Hippocampal formation (tissue), 2 donors: ENCODE results near the gene MPV17L2.

Experiments used
- DNase-seq, 2 donors: peaks; one replicate each; lab custom pipeline; 2025; lab: John Stamatoyannopoulos, UW

MPV17L2 gene

DNA sequence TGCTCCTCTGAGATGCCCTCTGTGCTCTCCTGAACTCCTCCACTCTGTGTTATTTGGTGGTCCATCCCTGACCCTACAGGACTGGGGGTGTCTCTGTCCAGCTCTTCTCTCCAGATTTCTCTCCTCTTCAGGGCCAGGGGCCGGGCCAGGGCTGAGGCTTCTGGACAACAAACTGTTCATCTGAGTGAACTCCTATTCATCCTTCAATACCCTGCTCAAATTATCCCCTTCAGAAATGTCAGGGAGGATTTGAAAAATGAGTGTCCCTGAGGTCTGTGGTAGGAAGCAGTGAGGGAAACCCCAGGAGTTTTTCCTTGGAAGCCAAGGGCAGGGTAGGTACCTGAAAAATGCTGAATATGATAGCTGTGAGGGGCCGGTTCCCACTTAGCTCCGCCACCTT is 25.6 kb downstream of the MPV17L2 start:
- DNase-seq, result no peak

DNA sequence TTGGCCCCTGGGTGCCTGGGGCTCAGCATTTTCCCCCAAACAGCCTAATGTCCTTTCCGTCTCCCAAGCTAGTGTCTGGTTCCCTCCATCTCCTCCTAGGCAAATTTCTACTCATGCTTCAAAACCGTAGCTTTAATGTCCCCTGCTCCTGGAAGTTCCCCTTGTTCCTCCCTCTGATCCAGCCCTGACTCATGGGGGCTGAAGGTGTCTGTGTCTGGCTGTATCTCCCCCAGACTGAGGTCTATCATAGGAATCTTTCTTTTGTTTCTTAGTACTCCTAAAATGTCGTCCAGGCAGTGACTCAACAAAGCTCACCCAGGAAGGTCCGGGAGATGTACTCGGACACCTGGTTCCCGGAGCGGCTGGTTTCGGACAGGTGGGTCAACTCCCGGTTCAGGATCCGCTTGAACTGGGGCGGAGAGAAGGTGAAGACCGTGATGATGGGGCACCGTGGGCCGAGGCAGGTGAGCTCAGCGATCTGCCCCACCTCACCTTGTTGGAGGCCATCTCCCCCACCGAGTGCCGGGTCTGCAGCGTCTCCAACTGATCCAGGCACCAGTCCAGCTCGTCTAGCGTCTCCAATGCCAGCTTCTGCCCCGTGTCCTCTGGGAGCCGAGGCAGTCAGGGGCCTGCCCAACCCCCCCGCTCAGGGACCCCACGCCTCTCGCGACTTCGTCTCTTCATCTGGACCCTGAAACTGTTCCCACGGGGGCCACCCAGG is 27.1 kb downstream of the MPV17L2 start:
- DNase-seq, result no peak

DNA sequence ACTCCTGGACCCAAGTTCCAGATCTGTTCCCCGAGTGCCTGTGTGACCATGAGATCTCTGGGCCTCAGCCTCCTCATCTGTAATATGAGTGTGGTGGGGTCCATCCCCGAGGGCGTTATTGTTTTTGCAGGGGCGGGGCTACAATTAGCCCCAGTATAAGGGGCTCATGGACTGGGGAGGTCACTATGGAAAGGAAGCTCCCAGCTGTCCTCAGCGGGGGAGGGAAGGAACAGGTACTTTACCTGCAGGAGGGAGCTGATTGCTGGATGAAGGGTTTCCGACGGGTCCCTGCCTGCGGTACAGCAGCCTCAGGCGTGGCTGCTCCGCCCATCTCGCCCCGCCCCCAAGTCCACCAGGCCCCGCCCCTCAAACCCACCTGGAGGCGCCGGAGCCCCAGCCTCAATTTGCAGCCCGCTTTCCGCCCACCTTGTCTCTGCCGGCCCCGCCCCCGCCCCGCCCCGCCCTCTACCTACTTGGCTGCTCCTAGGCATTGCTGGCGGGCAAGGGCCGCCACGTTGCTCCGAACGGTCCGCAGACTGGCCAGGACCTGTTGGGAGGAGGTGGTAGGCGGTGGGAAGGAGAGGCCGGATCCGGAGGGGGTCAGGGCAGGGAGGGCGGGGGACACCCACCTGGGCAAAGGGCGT is 27.7 kb downstream of the MPV17L2 start:
- DNase-seq, result no peak

DNA sequence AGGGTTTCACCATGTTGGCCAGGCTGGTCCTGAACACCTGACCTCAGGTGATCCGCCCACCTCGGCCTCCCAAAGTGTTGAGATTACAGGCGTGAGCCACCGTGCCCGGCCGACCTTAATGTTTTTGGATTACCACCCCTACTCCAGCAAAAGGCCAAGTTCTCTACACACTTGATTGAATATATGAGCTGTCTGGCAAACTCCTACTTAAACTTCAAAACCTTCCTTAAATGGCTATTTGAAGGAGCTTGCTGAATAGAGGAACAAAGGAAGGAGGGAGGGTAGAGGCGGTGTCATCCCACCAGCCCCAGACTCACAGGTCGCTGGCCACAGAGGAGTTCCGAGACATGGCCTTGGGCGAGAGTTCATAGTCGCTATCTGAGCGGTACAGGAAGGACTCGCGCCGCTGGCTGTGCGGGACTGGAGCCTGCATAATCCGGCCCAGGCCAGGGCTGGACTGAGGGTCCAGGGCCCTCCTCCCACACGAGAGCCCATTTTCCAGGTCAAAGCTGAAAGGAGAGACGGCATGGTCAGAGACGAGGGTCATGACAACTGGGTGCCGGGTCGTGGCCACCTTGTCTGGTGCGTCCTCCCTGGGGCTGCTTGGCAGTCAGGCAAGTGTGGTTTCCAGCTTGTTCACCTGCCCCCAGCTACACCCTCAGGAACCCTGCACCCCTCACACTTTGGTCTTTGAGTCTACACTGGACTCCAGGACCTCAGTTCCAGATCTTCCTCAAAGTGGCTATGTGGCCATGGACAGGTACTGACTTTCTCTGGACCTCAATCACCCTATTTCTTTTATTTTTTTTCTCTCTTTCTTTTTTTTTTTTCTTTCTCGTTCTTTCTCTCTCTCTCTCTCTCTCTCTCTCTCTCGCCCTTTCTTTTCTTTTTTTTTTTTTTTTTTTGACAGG is 29.1 kb downstream of the MPV17L2 start:
- DNase-seq, result no peak

DNA sequence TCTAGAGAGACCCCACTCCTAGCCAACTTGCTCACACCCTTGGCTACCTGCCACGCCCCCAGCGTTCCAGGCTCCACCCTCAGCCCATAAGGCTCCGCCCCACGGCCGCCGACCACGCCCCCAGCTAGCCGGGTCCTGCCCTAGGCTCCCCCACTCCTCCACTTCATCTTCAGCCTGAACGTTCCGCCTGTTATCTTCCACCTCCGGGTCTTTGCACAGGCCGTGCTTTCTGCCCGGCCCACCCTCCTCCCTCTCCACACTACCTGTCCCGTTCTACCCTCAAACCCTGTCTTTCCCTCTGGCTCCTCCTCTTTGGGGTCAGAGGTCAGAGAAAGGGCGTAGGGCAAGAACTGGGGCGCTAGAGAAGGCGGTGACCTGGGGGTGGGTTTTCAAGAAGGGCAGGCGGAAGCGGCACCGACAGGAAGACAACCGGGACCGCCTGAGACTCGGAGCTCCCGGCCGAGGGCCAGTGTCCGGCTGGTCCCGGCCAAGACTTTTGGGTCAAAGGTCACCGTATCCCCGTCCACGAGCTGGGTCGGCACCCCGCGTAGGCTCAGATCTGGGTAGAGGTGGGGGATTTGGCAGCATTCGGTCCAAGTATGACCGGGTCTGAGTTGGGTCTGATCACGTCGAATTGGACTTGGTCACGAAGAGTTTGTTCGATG is 31.0 kb downstream of the MPV17L2 start:
- no peak for DNase-seq

DNA sequence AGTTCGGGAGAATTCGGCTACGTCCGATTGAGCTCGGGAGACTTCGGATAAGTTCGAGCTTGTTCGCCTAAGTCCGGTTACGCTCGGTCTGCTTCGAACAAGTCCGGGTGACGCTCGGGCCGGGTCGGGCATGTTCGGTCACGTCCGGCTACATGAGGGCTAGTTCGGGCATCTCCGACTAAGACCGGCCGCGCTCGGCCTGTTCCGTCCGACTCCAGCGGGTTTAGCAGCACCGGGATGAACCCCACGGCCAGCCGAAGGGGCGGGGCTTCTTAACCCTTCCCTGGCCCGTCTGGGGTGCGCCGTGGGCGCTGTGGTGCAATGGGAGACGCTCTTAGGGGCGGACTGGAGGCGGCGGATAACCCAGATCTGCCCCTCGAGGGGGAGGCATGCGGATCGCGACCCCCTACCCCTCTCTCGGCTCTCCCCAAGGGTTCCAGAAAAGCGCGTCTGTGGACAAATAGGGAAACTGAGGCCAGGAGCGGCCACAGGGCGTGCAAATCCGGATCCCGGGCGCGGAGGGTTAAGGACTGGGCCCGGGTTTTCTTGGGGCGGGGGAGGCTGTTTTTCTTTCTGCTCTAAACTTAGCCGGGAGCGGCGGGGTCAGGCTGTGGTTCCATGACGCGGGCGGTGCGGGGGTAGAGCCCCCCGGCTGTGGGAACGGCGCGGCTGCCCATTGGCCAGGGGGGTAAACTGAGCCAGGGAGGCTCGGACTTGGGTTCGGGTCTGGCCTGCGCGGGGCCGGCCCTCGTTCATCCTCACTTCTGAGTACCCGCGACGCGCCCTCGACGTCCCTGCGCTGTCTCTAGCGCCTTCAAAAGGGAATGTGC is 31.7 kb downstream of the MPV17L2 start:
- peak; percentile 62 to 89 for DNase-seq

DNA sequence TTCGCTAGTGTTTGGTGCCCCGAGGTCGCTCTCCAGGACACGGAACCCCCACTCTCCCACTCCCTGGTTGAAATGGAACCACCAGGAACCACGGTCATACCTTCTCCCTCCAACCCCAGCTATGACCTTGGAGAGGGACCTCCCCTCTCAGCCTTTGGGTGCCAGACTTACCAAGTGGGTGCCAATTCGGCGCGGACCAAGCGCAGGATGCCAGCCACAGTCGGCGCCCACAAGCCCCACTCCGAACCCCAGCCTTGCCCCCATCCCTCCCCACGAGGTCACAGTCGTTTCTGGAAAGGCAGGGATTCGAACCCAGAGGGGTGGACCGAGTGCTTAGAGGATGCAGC is 32.3 kb downstream of the MPV17L2 start:
- DNase-seq, result no peak

DNA sequence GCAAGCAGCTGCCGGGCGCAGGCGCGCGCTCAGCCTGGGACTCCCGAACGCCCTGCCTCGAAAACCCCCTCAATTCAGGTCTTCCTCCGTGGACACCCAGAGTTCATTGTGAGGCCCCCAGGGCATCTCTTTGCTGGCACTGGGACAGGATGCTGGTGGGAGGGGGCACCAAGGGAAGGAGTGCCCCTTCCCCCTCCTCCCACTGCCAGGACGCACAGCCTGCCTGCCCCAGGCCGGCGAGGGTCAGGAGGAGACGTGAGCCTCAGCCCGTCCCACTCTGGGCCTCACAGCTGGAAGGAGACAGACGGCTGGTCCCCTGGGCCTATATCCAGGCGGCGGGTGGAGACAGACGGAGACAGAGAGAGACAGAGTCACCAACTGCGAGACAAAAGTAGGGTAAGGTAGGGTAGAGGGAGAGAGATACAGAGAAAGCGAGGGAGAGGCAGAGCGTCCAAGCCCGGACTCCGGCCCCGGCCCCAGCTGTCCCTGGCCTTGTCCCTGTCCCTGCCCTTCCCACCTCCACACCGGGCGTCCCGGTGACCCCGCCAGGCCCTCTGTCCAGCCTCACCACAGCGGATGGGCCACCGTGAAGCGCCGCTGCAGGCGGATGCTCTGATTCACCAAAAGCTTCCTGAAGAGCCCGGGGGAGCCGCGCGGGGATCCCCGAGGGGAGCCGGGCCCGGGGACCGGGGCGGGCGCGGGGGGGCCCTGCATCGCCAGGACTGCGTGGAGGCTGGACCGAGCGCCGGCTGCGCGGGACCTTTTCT is 32.9 kb downstream of the MPV17L2 start, which contains the start of gene PDE4C:
TSS of gene PDE4C (minus strand) at position 737 of the 767 bp plus-strand sequence. CDS start at position 714, 23 bp downstream.
- DNase-seq, result no peak

DNA sequence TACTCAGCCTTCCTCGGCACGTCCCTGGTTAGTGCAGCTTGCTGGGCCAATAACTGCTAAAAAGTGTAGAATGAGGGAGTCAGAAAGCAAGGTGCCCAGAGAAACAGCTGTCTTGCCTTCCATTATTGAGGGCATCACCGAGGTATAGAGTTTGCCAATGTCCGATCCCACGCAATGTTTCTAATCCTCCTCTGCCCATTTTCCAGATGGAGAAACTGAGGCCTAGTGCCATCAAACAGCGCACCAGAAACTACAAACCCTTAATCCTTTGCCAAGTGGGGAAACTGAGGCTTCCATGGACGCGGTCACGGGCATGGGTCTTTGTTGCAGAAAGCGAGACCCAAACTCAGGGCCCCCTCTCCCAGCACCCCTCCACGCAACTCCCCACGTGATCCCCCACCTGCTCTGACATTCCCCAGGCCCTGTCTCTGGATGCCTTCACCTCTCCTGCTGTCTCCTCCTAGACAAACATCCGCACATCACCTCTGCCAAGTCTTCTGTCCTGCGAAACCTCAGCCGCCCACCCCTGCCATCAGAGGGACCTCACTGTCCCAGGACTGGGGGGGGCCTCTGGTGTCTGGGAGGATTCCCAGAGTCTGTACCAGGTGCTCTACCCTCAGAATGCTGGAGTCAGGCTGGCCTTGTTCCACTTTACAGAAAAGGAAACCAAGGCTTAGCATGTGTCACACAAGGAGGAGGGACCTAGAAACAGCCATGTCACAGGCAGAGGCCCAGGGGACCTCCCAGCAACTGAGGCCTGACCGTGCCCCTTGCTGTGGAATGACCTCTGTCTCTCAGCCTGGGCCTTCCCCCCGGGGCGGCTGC is 34.1 kb downstream of the MPV17L2 start:
- no peak for DNase-seq

DNA sequence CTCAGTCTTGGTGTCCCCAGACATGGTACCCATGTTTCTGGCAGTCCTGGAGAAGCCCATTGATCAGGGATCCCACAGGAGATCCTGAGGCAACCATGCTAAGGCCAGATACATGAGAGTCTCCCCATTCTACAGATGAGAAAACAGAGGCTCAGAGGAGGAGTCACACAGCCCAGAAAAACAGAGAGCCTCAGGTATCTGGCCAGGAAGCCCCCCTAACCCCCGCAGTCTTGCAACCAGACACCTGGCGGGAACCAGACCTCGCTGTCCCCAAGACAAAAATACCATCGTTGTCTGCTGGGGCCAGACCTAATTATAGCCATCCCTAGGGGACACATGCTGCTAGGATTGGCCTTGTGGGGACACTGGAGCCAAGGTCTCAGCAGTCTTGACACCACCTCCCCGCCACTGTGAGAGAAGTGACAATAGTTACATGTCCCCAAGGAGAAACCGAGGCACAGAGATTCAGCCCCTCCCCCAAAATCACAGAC is 34.8 kb downstream of the MPV17L2 start:
- no peak for DNase-seq

DNA sequence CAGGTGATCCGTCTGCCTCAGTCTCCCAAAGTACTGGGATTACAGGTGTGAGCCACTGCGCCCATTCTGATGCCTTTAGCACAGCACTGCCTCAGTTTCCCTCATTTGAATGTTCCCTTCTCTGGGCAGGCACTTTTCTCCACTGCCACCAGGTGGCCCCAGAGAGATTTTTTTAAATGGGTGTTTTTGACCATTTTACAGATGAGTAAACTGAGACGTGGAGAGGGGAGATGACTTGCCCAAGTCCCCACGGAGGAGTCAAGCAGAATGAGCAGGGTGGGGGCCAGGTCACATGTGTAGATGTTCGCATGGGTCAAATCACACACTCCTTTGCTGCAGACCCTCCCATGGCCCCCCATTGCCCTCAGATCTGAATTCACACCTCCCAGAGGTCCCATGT is 36.5 kb downstream of the MPV17L2 start:
- DNase-seq, result no peak

DNA sequence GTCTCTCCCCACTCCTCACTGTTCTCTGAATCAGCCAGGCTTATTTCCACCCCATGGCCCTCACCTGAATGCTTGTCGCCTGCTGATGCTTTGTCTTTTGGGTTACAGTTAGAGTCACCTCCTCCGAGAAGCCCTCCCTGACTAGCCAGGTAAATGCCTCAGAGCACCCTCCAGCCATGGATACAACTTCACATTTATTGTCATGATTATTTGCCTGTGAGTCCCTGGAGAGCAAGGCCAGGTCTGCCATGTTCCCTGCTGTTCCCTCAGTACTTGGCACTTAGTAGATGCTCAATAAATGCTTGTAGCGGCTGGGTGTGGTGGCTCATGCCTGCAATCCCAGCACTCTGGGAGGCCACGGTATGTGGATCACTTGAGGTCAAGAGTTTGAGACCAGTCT is 36.9 kb downstream of the MPV17L2 start:
- no peak for DNase-seq

DNA sequence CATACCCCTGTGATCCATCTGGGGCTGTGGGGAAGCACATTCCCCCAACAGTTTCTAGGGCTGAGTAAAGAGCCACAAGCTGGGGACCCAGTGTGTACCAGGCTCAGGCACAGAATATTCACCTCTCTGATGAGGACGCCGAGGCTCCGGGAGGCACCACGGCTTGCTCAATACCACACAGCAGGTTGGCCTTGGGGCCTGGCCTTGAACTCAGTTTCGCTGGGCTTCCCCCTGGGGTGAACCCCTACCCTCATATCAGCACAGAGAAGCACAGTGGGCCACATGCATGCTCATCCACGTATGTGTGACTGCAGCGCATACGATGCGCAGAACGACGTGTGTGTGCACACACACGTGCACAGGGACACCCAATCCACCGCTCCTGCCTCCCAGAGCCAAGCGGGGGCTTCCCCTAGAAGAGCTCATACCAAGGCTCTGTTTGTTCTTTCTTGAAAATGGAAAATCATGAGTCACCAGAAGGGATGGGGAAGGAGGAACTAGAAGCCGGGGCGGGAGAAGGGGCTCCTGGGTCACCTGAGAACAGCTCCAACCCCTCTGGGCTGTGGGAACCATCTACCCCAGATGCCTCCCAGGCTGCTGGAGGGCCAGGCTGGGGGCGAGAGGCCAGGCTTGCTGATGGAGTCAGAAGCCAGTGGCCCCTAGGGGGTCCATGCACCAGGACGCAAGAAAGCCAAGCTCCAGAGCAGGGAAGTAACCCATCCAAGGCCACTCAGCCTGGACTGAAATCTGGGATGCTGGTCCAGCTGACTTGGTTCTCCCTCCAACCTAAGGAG is 38.1 kb downstream of the MPV17L2 start:
- DNase-seq, result no peak

DNA sequence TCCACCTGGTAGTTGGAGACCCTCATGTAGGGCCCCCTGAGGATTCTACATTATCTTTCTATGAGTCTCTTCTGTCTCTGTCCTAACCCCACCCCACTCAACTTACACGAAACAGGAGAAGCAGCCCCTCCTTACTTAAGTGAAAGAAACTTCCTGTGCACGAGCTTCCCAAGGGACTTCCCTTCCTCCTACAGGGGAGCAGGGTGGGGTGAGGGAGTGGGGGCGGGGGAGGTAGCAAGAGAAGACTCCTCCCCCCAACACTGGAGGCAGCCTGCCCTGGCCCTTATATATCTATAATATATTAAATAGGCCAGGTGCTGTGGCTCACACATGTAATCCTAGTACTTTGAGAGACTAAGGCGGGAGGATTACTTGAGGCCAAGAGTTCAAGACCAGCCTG is 38.8 kb downstream of the MPV17L2 start:
- DNase-seq, result no peak

DNA sequence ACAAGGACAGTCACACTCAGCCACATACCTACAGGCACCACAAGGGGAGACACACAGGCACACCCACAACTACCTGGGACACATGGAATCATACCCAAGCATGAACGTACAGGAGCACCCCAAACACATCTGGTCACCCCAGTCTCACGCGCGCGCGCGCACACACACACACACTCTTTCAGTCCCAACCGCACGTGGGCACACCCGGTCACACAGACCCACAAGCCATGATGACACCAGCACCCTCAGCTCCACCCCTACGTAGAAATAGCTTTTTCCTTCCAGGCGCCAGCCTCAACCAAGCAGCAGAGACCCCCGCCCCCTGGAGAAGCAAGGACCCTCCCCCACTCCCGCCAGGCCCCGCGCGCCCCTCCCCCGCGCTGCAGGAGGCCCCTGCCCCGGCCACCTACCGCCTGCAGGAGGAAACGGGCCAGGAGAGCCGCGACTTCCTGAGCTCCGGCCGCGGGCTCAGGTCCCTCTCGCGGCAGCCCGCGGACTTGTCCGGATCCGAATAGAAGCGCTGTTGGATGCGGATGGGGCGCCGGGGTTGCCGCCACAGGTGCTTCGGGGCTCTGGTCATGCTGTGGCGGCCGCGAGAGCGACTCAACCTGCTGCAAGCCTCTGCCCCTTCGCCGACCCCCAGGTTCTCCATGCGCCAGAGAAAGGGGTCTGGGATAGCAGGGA is 39.7 kb downstream of the MPV17L2 start:
- no peak for DNase-seq

DNA sequence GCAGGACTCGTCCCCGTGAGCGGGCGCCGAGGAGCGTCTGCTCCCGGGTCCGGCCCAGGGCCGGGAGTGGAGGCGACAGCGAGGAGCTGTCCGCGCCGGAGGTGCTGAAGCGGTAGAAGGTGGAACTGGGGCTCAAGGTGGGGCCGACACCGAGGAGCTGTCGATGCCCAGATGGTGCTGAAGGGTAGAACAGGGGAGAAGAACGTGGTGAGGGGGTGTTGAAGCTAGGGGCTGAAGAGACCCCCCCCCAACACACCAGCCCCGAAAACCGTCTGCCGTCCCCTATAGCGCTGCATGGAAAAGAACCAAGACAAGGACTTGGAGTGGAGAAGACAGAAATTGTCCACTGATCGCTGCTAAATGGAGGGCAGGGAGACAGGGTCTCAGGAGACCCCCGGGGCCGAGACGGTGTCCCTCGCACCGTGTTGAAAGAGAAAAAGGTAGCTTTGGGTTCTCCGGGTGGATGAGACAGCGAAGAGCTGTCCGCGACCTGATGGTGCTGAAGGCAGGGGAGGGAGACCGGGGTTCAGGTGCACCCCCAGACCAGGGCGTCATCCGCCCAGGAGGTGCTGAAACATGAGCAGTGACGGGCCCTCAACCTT is 40.3 kb downstream of the MPV17L2 start:
- no peak for DNase-seq

DNA sequence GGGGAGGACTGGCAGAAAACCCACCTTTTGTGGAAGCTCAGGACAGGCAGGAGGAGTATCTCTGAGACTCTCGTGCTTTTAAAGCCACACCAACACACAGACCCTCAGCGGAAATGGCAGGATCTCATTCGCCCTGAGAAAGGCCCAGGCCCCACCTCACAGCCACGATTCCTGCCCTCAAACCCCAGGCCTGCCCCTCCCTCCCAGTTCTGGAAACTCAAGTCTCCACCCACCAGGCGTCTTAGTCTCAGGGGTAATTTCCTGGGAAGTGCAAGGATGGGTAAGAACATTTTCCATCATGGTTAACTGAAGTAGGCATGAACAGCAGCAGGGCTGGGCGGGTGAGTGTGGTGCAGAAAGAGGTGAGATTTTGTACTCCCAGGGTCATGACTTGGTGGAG is 41.2 kb downstream of the MPV17L2 start:
- DNase-seq, result no peak

DNA sequence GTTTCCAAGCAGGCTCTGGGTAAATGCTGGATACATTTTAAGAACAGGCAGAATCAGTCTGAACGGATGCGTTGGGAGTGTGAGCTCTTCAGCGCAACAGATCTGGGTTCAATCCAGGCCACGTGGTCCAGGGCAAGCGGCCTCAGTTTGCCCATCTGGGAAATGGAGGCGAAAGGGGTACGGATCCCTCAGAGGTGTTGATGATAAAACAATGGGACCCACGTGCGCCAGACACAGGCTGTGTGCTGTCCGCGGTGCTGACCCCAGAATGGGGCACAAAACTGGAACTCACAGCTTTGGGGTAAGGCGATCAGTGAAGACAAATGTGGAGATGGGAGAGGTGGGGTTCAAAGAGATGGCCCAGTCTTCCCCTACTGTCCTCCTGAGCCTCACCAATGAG is 46.3 kb downstream of the MPV17L2 start:
- no peak for DNase-seq
